KMS-11 (cell line): ENCODE results near the gene GTSF1L.

Experiments used
- H2AFZ ChIP-seq: fragments of 200-600 bp; sonication (generic); 2 replicates; pipeline ENCODE4 v1.6.1; 2016; ENCODE audit warnings: antibody characterized with exemption, mixed run types, low read depth
- H3K27ac ChIP-seq: fragments of 200-600 bp; sonication (generic); 2 replicates; pipeline ENCODE4 v1.6.1; 2016; ENCODE audit warnings: mild to moderate bottlenecking, mixed run types
- H3K27me3 ChIP-seq: fragments of 200-600 bp; sonication (generic); 2 replicates; pipeline ENCODE4 v1.6.1; 2017; ENCODE audit warnings: mild to moderate bottlenecking, low read depth, mixed run types, moderate library complexity; ENCODE audit not compliant: insufficient read depth
- H3K36me3 ChIP-seq: fragments of 200-600 bp; sonication (generic); 2 replicates; pipeline ENCODE4 v1.6.1; 2017; ENCODE audit warnings: mild to moderate bottlenecking, mixed run types; ENCODE audit not compliant: insufficient read depth
- H3K4me1 ChIP-seq: fragments of 200-600 bp; sonication (generic); 2 replicates; pipeline ENCODE4 v1.6.1; 2016; ENCODE audit warnings: mild to moderate bottlenecking, low read depth, mixed run types; ENCODE audit not compliant: poor library complexity, severe bottlenecking
- H3K4me2 ChIP-seq: fragments of 200-600 bp; sonication (generic); 2 replicates; pipeline ENCODE4 v1.7.0; 2016; ENCODE audit warnings: mild to moderate bottlenecking, mixed run types
- H3K4me3 ChIP-seq: fragments of 200-600 bp; sonication (generic); IDR thresholded peaks from 2 replicates; pipeline ENCODE4 v1.6.1; 2017; ENCODE audit warnings: low read depth, low read length, mixed read lengths; ENCODE audit not compliant: insufficient read depth
- H3K79me2 ChIP-seq: fragments of 200-600 bp; sonication (generic); 2 replicates; pipeline ENCODE4 v1.6.1; 2016; ENCODE audit warnings: low read depth, mixed run types; ENCODE audit not compliant: insufficient read depth
- H3K9ac ChIP-seq: fragments of 200-600 bp; sonication (generic); 2 replicates; pipeline ENCODE4 v1.6.1; 2016; ENCODE audit warnings: mild to moderate bottlenecking, mixed run types
- H4K20me1 ChIP-seq: fragments of 200-600 bp; sonication (generic); 2 replicates; pipeline ENCODE4 v1.6.1; 2016; ENCODE audit warnings: mild to moderate bottlenecking, mixed run types; ENCODE audit not compliant: insufficient read depth
- CTCF ChIP-seq: fragments of 200-600 bp; sonication (generic); conservative IDR thresholded peaks from 2 replicates; pipeline ENCODE4 v1.6.1; 2017; ENCODE audit warnings: low read depth, mild to moderate bottlenecking, antibody characterized with exemption, low read length, moderate library complexity, mixed read lengths

Gene GTSF1L

GRCh38 chr20:43737925-43738324 lies 11.1 kb upstream of the GTSF1L start:
- no peaks in the 10 kb centered on the region for H3K36me3 ChIP-seq
- H3K27ac ChIP-seq: no peak overlapping the region
- H3K79me2 ChIP-seq: no peaks in the 10 kb centered on the region
- H3K4me2 ChIP-seq: no peak overlapping the region
- peaks cover 10% of the 10 kb centered on the region for H3K4me1 ChIP-seq
- no peak overlapping the region for H3K4me3 ChIP-seq
- H2AFZ ChIP-seq: no peak overlapping the region
- no peak for TF ChIP-seq CTCF
- no peak overlapping the region for H3K9ac ChIP-seq
- no peaks in the 10 kb centered on the region for H4K20me1 ChIP-seq
- H3K27me3 ChIP-seq: no peaks in the 10 kb centered on the region

GRCh38 chr20:43736588-43737158 lies 9.9 kb upstream of the GTSF1L start:
- Histone ChIP-seq H2AFZ (no peak overlapping the region), H4K20me1 (no peaks in the 10 kb centered on the region), H3K36me3 (no peaks in the 10 kb centered on the region), H3K79me2 (no peaks in the 10 kb centered on the region), H3K4me3 (no peak overlapping the region), H3K9ac (no peak overlapping the region), H3K27ac (no peak overlapping the region), H3K27me3 (no peaks in the 10 kb centered on the region), H3K4me1 (peaks cover 10% of the 10 kb centered on the region), H3K4me2 (no peak overlapping the region)
- TF ChIP-seq CTCF: no peak

- H3K9ac ChIP-seq: no peak overlapping the region
- H3K27ac ChIP-seq: no peak overlapping the region
- H4K20me1 ChIP-seq: no peaks in the 10 kb centered on the region
- no peak overlapping the region for H3K4me2 ChIP-seq
- H3K4me3 ChIP-seq: no peak overlapping the region
- no peaks in the 10 kb centered on the region for H3K27me3 ChIP-seq
- H3K36me3 ChIP-seq: no peaks in the 10 kb centered on the region
- H3K79me2 ChIP-seq: no peaks in the 10 kb centered on the region
- no peak overlapping the region for H2AFZ ChIP-seq
- no peak for TF ChIP-seq CTCF
- H3K4me1 ChIP-seq: peaks cover 21% of the 10 kb centered on the region
Measured at GRCh38 chr20:43731927-43732326, 5.1 kb upstream of the GTSF1L start.

- H2AFZ ChIP-seq: no peak overlapping the region
- H3K27ac ChIP-seq: no peak overlapping the region
- no peaks in the 10 kb centered on the region for H3K79me2 ChIP-seq
- no peak overlapping the region for H3K4me3 ChIP-seq
- peaks cover 17% of the 10 kb centered on the region for H3K4me1 ChIP-seq
- H3K36me3 ChIP-seq: no peaks in the 10 kb centered on the region
- no peak overlapping the region for H3K9ac ChIP-seq
- no peak overlapping the region for H3K4me2 ChIP-seq
- no peak for TF ChIP-seq CTCF
- H4K20me1 ChIP-seq: no peaks in the 10 kb centered on the region
- no peaks in the 10 kb centered on the region for H3K27me3 ChIP-seq
Measured at GRCh38 chr20:43731469-43731868, 4.7 kb upstream of the GTSF1L start.
